ENCODE data around the gene SYCE3. TPM values are rescaled to one million over a fixed set of nuclear protein-coding genes. Genes with fewer than 3 reads are reported as not detected.
A peak's percentile ranks its signal among the peaks of the same experiment; 100 is the strongest.

Gene SYCE3
- total and polyA plus RNA-seq, 2 donors (not counting 3 experiments of a cell fraction or from before 2014, with no cell fraction given) = not detected

DNA sequence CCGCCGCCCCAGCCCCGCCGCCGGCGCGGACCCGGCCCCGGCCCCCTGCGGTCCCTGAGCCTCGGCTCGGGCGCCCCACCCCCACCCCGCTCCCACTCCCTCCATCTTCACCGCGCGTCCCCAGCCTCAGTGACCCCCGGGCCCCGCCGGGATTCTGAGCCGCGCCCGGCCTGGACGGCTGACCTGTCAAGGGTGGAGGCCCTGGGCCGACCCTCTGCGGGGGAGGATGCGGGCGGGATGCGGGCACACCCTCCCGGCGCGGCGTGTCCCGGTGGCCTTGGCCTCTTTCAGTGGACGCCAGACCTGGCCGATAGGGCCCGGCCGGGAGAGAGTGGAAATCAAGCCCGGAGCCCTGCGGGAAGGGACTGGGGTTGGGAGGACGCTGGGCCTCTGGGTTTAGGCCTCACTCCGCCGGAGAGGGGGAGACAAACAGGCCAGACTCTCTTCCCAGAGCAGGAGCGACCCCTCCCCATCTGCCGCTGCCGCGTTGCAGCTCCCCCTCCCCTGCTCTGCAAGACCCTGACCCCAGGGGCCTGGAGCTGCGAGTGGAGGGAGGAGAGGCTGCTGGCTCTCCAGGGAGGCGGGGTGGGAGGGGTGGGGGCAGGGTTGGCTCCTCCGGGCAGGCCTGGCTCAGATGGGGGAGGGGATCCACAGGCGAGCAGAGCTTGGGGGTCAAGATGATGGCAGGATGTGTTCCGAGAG lies 38.4 kb upstream of the SYCE3 start:
- H4K20me1 ChIP-seq (replicated peaks; ENCODE audit: control insufficient read depth, extremely low read depth, insufficient read depth, low read length) = no peaks in the 10 kb centered on the region
- CTCF ChIA-PET = interaction anchor here (0.8 kb wide), 1 partner anchor 19 kb away, joined by 3 read pairs; no protein-coding TSS in a partner anchor
- no TSS peak for BruUV-seq (replicated peaks)
- FAIRE-seq = no peak
- POLR2A ChIA-PET = interaction anchor here (0.5 kb wide), 1 partner anchor 8 kb away, joined by 4 read pairs; no protein-coding TSS in a partner anchor
- dilution Hi-C loops (cut with MboI; ENCODE audit: extremely low pct_ligation_motif_present, low sequenced_read_pairs) = no loop called here
- no peaks in the 10 kb centered on the region for H3K36me3 ChIP-seq (ENCODE audit: control insufficient read depth in 2 of 2, extremely low read depth in 1 of 2, insufficient read depth in 2 of 2, low read length in 2 of 2)
- H2AFZ ChIP-seq (ENCODE audit: low read depth, low read length) = no peak overlapping the region
- no peaks in the 10 kb centered on the region for H3K9me1 ChIP-seq (replicated peaks; ENCODE audit: control insufficient read depth, extremely low read depth, insufficient read depth, low read length)
- peaks cover 36 to 37% of the 10 kb centered on the region in 2 experiments for H3K27me3 ChIP-seq (ENCODE audit: control insufficient read depth in 2 of 2, insufficient read depth in 2 of 2, low read length in 2 of 2)
- no peaks in the 10 kb centered on the region for H3K79me2 ChIP-seq (ENCODE audit: control insufficient read depth, insufficient read depth, low read length)
- H3K4me1 ChIP-seq (ENCODE audit: control insufficient read depth, extremely low read depth, insufficient read depth, low read length) = no peaks in the 10 kb centered on the region
- TF ChIP-seq, protein P1, sequence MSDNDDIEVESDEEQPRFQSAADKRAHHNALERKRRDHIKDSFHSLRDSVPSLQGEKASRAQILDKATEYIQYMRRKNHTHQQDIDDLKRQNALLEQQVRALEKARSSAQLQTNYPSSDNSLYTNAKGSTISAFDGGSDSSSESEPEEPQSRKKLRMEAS (IDR thresholded peaks at IDR 0.05; ENCODE audit: insufficient read depth, insufficient read length) = no peak
- no peak for TF ChIP-seq JUN (IDR thresholded peaks at IDR 0.05; ENCODE audit: borderline replicate concordance, insufficient read depth, insufficient read length, low read depth)
- TF ChIP-seq EZH2 (IDR thresholded peaks at IDR 0.05; ENCODE audit: borderline replicate concordance, low read depth, low read length, severe bottlenecking) = peak; percentile 74
- no peak overlapping the region for H3K9ac ChIP-seq (replicated peaks; ENCODE audit: extremely low read depth, insufficient read depth, low read length)
- no peak overlapping the region for H3K27ac ChIP-seq (ENCODE audit: insufficient read depth, low read depth, low read length)
- no peak overlapping the region for H3K4me2 ChIP-seq (ENCODE audit: insufficient read depth, low read length)
- intact Hi-C loops (cut with micrococcal nuclease) = no loop called here
- H3K9me3 ChIP-seq (replicated peaks; ENCODE audit: control insufficient read depth, insufficient read depth, low read length) = no peaks in the 10 kb centered on the region
- H3K4me3 ChIP-seq (replicated peaks in 1 of 3; ENCODE audit: insufficient read depth in 1 of 3, low read depth in 1 of 3, low read length in 3 of 3) = no peak overlapping the region
- no peak for DNase-seq (ENCODE audit: low read depth, low spot score)

DNA sequence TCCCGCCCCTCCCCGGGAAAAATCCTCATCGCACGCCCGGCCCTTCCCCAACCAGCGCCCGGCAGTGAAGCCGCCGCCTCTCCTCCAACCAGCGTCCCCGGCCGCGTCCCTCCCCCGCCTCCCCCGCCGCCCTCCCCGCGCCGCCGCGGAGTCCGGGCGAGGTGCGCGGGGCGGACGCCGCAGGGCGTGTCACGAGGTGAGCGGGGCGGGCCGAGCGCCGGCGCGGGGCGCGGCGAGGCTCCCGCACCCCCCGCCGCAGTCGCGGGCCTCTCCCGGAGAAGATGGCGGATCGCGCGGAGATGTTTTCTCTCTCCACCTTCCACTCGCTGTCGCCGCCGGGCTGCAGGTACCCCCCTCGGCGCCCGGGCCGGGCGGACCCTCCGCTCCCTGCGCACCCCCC lies 37.8 kb upstream of the SYCE3 start, which contains the start of gene MAPK8IP2:
TSS of gene MAPK8IP2 (plus strand) at position 256 of the 400 bp plus-strand sequence. CDS start at position 282, 26 bp downstream.
- ChIA-PET CTCF (interaction anchor here (1.0 kb wide), 1 partner anchor 21 kb away, joined by 5 read pairs; no protein-coding TSS in a partner anchor), POLR2A (no interaction called here)
- Histone ChIP-seq H2AFZ (ENCODE audit: low read depth, low read length) (no peak within 1 kb of the TSS), H3K9me3 (replicated peaks; ENCODE audit: control insufficient read depth, insufficient read depth, low read length) (no peaks in the 10 kb centered on the region), H4K20me1 (replicated peaks; ENCODE audit: control insufficient read depth, extremely low read depth, insufficient read depth, low read length) (no peaks in the 10 kb centered on the region), H3K4me2 (ENCODE audit: insufficient read depth, low read length) (no peak within 1 kb of the TSS), H3K36me3 (ENCODE audit: control insufficient read depth in 2 of 2, extremely low read depth in 1 of 2, insufficient read depth in 2 of 2, low read length in 2 of 2) (no peaks in the 10 kb centered on the region), H3K4me1 (ENCODE audit: control insufficient read depth, extremely low read depth, insufficient read depth, low read length) (no peaks in the 10 kb centered on the region), H3K27ac (ENCODE audit: insufficient read depth, low read depth, low read length) (no peak within 1 kb of the TSS), H3K4me3 (replicated peaks in 1 of 3; ENCODE audit: insufficient read depth in 1 of 3, low read depth in 1 of 3, low read length in 3 of 3) (no peak within 1 kb of the TSS), H3K9me1 (replicated peaks; ENCODE audit: control insufficient read depth, extremely low read depth, insufficient read depth, low read length) (no peaks in the 10 kb centered on the region), H3K9ac (replicated peaks; ENCODE audit: extremely low read depth, insufficient read depth, low read length) (no peak within 1 kb of the TSS), H3K27me3 (ENCODE audit: control insufficient read depth in 2 of 2, insufficient read depth in 2 of 2, low read length in 2 of 2) (peaks cover 36 to 37% of the 10 kb centered on the region in 2 experiments), H3K79me2 (ENCODE audit: control insufficient read depth, insufficient read depth, low read length) (no peaks in the 10 kb centered on the region)
- dilution Hi-C loops (cut with MboI; ENCODE audit: extremely low pct_ligation_motif_present, low sequenced_read_pairs) = no loop called here
- TF ChIP-seq POLR2A (IDR thresholded peaks at IDR 0.05; ENCODE audit: low read depth, low read length) (no peak), EZH2 (IDR thresholded peaks at IDR 0.05; ENCODE audit: borderline replicate concordance, low read depth, low read length, severe bottlenecking) (peak; percentile 57)
- BruUV-seq (replicated peaks) = no TSS peak
- DNase-seq (ENCODE audit: low read depth, low spot score) (no peak), FAIRE-seq (no peak)
- intact Hi-C loops (cut with micrococcal nuclease) = no loop called here
